ENCODE measurements around the gene RPL3.
"Not testable (repeated sequence)": the region's sequence is repeated elsewhere in the genome, so short reads cannot be mapped to it uniquely, and the experiment has no call there.

Gene RPL3

DNA sequence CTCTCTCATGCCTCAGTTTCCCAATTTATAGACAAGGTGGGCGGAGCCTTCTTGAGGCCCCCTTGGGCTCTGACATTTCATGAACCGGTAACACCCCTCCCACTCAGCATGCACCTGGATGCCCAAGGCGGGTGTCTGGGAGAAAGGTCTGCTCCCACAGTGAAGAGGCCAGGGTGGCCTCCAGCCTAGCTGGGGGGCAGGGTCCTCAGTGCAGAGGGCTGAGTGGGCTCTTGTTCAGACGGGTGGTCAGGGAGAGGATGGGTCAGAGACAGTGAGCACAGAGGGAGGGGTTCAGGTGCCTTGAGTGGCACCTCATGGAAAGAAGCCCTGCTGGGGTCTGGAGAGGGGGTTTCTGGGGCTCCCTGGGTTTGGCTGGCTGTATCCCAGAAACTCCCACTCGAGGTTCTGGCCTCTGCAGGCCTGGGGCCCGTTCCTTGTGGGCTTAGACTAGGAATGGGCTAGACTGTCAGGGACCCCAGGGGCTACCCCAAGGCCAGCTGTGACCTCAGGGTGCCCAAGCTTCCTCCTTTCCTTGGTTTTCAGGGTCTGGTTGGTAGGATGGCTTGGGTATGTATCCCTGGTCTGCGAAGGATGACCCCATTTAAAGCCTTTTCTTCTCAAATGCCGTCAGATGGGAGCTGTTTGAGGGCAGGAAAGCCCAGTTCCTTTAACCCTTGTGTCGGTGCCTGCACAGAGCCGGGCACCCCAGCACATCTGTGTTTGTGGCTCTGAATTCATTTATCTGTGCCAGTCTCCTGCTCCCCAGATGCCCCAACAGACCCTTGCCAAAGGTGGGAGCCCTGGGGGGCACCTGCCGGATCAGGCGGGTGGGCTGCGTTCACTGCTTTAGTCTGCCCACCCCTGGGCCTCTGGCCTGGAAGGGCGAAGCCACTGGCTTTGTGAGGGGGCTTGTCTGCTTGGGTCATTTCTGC, 31.6 kb upstream of the RPL3 start:
- no peak for DNase-seq

DNA sequence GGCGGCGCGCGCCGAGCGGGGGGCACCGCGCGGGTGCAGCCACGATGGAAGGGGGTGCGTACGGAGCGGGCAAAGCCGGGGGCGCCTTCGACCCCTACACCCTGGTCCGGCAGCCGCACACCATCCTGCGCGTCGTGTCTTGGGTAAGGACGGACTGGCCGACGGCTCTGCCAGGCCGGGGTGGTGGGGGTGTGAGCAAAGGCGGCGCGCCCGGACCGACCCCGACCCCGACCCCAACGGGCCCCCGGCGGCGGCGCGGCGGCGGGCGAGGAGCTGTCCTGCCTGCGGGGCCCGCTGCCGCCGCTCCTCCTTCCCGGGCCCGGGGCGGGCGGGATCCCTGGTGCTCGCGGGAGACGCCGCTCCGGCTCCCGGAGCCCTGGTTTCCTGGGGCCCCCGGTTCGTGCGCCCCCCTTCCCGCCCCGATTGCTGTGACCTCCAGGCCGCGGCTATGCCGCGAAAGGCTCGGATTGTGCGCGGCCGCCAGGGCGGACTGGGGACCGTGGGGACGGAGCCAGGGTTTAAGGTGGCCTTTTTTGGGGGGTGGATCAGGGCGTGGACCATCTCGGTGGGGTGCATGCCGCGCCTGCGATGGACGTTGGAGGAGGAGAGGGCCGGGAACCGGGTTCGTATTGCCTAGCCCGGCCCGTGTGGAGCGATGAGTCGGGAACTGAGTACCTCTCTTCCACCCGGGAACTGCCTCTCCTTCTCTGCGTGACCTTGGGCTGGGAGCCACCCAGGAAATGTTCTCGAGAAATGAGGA, 30.7 kb upstream of the RPL3 start, which contains the start of gene SYNGR1:
TSS of gene SYNGR1 (plus strand) at position 25 of the 760 bp plus-strand sequence. CDS start at position 45, 20 bp downstream.
- DNase-seq = no peak

GRCh38 chr22:39349506-39349966, 30.1 kb upstream of the RPL3 start:
- no peak for DNase-seq

GRCh38 chr22:39348909-39349505, 29.6 kb upstream of the RPL3 start:
- no peak for DNase-seq

DNA sequence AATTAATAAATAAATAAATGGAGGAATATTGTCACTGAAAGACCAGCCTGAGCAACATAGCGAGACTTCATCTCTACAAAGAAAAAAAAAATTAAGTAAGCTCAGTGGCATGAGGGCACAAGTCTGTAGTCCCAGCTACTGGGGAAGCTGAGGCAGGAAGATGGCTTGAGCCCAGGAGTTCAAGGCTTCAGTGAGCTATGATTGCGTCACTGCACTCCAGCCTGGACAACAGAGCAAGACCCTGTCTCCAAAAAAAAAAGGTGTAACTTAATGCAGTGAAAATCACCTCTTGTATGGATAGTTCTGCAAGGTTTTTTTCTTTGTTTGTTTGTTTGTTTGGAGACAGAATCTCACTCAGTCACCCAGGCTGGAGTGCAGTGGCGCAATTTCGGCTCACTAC, 25.8 kb upstream of the RPL3 start:
- DNase-seq = no peak

DNA sequence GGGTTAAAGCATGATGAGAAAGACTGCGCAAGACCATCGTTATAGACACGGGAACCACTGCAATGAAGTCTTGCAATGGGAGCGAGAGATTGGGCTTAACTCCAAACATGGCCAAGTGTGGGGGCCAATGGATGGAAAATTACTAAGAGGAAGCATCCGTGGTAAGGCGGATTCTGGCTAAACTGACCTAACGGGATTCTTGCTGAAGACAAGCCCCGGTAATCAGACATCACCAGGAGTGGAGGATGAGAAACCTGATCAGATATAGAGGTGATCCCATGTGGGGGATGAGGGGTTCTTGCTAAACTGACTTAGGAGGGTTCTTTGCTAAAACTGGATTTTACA, 24.6 kb upstream of the RPL3 start:
- DNase-seq = no peak

- DNase-seq = peak in 1 of 2 experiments; percentile 87
Observed at GRCh38 chr22:39343259-39344045, 24.0 kb upstream of the RPL3 start.

DNA sequence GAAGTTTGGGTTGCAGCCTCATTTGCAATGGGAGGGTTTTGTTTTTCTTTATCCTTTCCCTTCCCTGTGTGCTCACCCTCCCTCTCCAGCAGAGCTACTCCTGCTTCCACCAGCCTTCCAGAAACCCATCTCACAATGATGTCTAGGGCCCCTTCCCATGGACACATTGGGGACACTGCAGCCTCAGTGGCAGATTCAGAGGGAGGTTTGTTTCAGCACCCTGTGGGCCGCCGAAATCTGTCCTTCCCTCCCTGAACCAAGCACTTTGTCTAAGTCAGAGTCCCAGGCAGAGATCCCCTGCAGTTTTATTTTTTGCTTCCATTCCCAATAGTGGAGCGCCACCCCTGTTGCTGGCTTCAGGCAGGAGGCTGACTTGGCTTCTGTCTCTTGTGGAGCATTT, 21.8 kb upstream of the RPL3 start:
- no peak for DNase-seq

DNA sequence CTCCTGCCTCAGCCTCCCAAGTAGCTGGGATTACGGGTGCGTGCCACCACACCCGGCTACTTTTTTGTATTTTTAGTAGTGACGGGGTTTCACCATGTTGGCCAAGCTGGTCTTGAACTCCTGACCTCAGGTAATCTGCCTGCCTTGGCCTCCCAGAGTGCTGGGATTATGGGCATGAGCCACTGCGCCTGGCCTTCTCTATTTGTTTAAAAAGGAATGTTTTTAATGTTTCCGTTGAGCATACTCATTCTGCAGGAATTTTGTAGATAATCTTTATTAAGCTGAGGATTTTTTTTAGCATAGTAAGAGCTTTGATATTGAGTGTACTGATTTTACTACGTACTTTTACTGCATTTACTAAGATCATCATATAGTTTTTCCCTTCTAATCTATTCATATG, 20.4 kb upstream of the RPL3 start:
- DNase-seq = not testable (repeated sequence)

- DNase-seq = no peak
Observed at GRCh38 chr22:39336411-39336810, 17.0 kb upstream of the RPL3 start.

DNA sequence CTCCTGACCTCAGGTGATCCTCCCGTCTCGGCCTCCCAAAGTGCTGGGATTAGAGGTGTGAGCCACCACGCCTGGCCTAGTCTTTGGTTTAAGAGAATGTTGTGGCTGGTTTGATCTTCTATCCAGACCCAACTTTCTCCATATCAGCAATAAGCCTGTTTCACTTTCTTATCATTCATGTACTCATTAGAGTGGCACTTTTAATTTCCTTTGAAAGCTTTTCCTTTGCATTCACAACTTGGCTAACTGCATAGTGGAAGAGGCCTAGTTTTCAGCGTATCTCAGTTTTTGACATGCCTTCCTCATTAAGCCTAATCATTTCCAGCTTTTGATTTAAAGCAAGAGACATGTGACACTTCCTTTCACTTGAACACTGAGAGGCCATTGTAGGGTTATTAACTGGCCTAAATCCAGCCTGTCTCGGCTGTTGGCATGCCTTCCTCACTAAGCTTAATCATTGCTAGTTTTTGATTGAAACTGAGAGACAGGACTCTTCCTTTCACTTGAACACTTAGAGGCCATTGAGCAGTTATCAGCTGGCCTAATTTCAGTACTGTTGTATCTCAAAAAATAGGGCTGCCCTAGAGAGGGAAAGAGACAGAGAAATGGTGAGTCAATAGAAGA, 13.1 kb upstream of the RPL3 start:
- DNase-seq = no peak

DNA sequence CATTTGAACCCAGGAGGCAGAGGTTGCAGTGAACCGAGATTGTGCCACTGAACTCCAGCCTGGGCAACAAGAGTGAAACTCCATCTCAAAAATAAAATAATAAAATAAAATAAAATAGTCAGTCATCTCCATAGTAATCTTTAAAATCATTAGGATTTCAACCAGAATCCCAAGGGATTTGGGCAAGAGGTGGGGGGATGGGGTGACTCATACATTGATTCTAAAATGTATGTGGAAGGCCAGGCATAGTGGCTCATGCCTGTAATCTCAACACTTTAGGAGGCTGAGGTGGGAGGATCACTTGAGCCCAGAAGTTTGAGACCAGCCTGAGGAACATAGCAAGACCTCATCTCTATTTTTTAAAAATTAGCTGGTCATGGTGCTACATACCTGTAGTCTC, 11.1 kb upstream of the RPL3 start:
- not testable (repeated sequence) for DNase-seq

DNA sequence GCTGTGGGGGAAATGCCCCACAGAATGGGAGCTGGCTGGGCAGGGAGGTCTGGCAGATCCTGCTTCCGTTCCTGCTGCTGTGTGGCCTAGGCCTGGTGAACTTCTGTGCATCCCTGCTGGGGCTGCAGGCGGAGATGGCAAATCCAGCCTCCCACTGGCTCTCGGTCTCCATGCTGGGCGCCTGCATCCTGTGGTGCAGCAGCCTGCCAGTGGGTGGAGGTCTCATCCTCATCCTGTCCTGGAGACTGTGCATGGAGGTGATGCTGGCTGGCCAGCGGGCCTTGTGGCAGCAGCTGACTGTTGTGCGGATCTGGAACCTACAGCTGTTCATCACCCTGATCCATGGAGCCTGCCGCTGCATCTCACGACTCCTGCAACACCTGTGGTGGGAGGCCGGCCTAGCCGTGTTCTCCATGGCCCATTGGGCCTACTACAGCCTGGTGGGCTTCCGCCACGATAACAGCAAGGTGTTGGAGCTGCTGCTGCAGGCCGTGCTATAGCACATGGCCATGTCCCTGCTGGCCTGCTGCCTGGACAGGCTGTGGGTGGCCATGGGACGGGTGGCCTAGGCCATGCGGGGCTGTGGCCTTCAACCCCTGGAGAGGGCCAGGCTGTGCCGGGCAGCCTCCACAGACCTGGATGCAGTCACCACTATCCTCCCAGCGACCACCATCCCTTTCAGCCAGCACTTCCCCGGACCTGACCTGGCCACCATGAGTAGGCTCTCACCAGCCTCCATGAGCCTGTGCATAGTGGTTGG, 8.8 kb upstream of the RPL3 start:
- no peak for DNase-seq

GRCh38 chr22:39325392-39325932, 6.0 kb upstream of the RPL3 start:
- DNase-seq = no peak

GRCh38 chr22:39320616-39321029, 1.2 kb upstream of the RPL3 start:
- DNase-seq = not testable (repeated sequence)

DNA sequence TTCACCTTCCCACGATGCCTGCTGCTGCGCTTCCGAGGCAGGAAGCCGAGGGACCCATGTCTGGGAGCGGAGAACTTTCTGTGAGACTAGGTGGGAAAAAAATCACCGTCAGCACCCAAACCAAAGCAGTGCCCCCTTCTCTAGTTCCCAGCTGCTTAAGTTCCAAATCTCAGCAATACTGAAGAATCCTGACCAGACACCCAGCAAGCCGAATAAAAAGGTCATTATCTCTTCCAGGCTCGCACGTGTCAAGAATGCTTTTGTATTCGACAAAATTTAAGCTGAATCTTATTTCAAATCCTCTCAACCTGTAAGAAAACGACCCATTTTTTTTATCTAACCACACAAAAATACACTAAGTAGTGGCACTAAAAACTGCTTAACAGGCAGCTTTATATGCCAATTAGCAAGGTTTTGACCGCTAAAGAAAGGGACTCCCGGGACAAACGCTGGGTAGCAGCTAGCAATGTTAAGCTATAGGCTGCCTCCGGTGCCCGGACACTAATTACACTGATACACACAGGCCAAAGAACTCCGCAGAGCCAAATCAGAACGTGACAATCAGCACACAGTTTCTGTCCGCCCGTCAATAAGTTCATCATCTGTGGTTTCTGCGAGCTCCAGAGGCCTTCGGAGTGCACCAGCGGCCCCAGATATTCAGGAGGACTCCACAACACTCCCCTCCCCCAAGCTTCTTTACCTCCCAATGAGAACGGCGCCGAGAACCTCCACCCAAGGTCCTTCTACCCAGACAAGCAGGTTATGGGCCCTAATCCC, 728 bp downstream of the RPL3 start:
- no peak for DNase-seq

DNA sequence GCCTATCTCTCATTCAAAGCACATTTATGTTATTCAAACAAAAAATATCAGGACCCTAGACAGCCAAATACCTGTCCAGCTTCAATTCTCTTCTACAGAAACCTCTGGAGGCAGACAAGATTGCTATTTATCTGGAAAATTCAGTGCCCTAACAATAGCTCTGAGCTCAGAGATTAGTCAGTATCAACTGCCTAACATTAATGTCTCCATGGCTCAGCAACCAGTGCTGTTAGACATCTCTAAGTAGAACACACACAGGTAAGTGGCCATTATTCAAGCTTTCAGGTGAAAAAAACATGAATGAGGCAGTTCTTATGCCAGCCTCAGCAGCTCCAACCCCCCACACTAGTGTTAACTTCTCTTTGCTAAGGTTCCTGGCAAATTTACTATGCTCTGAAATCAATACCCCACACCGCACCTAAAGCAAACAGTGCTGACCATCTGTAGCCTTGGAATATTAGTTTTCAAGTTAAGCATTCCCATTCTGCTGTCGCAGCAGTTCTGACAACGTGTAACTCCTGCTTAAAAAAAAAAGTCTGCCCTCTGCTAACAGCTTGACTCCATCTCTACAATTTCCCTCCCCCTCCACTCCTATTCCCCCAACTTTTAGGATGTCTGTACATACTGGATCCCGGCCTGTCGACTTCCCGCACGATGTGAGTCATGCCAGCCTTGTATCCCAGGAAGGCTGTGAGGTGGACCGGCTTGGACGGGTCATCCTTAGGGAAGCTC, 1.5 kb downstream of the RPL3 start:
- DNase-seq = no peak

DNA sequence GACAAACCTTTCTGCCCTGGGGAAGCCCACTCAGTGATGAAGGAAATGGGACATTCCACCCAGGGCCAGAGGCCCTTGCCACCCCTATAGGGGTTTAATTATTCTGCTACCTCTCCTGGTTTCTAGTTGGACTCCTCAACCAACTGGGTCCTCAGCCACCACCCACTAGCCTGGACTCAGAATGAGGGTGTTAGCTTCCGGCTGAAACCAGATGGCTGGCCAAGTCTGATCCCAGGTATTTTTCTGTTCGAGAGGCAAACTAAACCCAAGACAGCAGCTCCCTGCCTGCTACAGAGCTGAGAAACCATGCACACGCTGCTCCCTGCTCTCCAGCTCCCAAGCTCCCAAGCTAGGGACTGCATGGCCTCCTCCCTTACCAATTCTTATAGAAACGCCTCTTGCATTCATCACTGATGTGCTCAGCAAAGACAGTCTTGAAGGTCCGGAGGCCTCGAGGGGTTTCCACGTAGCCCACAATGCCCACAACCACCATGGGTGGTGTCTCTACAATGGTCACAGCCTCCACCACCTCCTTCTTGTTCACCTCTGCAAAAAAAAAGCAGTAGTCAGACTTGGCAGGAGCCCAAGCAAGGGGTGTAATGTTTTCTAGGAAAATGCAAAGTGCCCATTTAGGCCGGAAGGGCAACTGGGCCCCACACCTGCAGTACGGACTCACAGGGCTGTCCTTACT, 2.2 kb downstream of the RPL3 start:
- no peak for DNase-seq
